Keratinocyte (primary cell): ENCODE data around the gene RASSF7.

Experiments used
- EZH2 ChIP-seq: IDR thresholded peaks from one replicate; pipeline ENCODE4 v1.6.1; 2012; ENCODE audit warnings: inconsistent platforms, mild to moderate bottlenecking, low read length, moderate library complexity
- TF ChIP-seq, protein P1 (sequence below), 3 experiments: IDR thresholded peaks in 1 of 3; conservative IDR thresholded peaks in 1 of 3; optimal IDR thresholded peaks in 1 of 3; 2 replicates in 2 of 3; 3 replicates in 1 of 3; pipeline versions ENCODE3 to v1.5.1; 2011; ENCODE audit warnings: low read length in 3 of 3, mild to moderate bottlenecking in 3 of 3, moderate library complexity in 2 of 3, control low read depth in 1 of 3, inconsistent platforms in 1 of 3; ENCODE audit not compliant: insufficient read depth in 2 of 3; ENCODE audit errors: extremely low read depth in 1 of 3

DNA sequence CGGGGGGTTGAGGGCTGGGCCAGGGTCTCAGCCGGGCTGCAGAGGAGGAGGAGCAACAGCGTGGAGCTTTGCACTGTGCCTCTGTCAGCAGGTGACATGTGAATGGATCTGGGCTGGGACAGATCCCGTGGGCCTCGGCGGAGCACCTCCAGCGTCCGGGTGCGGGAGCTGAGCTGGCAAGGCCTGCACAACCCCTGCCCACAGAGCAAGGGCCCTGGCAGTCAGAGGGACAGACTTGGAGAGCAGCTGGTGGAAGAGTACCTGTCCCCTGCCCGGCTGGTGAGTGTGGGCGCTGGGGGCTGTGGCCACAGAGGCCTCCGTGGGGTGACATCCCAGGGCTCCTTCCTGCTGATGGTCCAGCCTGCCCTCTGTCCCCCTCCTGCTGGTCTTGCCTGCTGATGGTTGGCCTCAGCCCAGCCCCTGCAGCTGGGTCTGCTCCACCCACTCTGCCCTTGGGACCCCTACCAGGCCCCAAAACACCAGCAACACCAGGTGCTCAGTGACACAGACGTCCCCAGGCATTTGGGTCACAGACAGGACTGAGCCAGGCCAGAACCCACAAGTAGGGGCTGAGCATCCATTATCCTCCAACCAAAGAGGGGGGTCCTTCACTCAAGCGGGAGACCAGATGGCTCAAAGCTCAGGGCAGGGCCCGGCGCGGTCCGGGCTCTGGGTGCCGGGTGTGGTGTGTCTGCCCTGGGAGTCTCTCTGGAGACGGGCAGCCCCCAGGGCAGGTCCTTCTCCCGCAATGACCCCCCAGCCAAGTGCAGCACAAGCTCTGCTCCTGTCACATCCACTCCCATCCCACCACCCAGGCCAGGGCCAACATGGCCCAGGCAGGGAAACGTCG is 20.0 kb upstream of the RASSF7 start:
- TF ChIP-seq, protein P1, sequence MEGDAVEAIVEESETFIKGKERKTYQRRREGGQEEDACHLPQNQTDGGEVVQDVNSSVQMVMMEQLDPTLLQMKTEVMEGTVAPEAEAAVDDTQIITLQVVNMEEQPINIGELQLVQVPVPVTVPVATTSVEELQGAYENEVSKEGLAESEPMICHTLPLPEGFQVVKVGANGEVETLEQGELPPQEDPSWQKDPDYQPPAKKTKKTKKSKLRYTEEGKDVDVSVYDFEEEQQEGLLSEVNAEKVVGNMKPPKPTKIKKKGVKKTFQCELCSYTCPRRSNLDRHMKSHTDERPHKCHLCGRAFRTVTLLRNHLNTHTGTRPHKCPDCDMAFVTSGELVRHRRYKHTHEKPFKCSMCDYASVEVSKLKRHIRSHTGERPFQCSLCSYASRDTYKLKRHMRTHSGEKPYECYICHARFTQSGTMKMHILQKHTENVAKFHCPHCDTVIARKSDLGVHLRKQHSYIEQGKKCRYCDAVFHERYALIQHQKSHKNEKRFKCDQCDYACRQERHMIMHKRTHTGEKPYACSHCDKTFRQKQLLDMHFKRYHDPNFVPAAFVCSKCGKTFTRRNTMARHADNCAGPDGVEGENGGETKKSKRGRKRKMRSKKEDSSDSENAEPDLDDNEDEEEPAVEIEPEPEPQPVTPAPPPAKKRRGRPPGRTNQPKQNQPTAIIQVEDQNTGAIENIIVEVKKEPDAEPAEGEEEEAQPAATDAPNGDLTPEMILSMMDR (optimal IDR thresholded peaks at IDR 0.05 in 1 of 3, IDR thresholded peaks at IDR 0.05 in 1 of 3, conservative IDR thresholded peaks at IDR 0.05 in 1 of 3; ENCODE audit: extremely low read depth in 1 of 3, insufficient read depth in 2 of 3, low read length in 3 of 3), result no peak
- TF ChIP-seq EZH2, result no peak
